Central memory CD8-positive, alpha-beta T cell (primary cell): Measurements from ENCODE around the gene HBP1.
"Not testable (repeated sequence)": the region's sequence is repeated elsewhere in the genome, so short reads cannot be mapped to it uniquely, and the experiment has no call there.

Experiments
- ATAC-seq: fragments of 150-1000 bp; cut with Tn5 transposase; replicated peaks from 2 replicates; pipeline ENCODE4 v1.10.0; 2022; ENCODE audit warnings: mild to moderate bottlenecking, moderate FRiP score, moderate number of reproducible peaks; ENCODE audit not compliant: poor library complexity, severe bottlenecking; ENCODE audit errors: extremely low read depth
- DNase-seq, 2 donors: peaks; one replicate each; pipeline ENCODE4 v3.0.0; 2021; ENCODE audit warnings: low spot score in 2 of 2
- H3K27ac Mint-ChIP-seq: one replicate; pipeline ENCODE4 v1.8.0; 2022; ENCODE audit warnings: low read depth, mild to moderate bottlenecking, moderate library complexity, mixed read lengths
- H3K27me3 Mint-ChIP-seq: one replicate; pipeline ENCODE4 v1.8.0; 2022; ENCODE audit warnings: mixed read lengths
- H3K36me3 Mint-ChIP-seq: one replicate; pipeline ENCODE4 v1.8.0; 2022; ENCODE audit warnings: mild to moderate bottlenecking, moderate library complexity, mixed read lengths; ENCODE audit not compliant: insufficient read depth
- H3K4me1 Mint-ChIP-seq: one replicate; pipeline ENCODE4 v1.8.0; 2022; ENCODE audit warnings: mixed read lengths
- H3K4me3 Mint-ChIP-seq: one replicate; pipeline ENCODE4 v1.8.0; 2022; ENCODE audit warnings: mild to moderate bottlenecking, moderate library complexity, mixed read lengths
- H3K9me3 Mint-ChIP-seq: one replicate; pipeline ENCODE4 v1.8.0; 2022; ENCODE audit warnings: mixed read lengths

The HBP1 gene

GRCh38 chr7:107168233-107169119, at the start of gene HBP1:
TSS of gene HBP1 (plus strand) at chr7:107169003. CDS start at chr7:107179894, 10,891 bp downstream.
- H3K36me3 Mint-ChIP-seq: peaks cover 39% of the 10 kb centered on the region
- H3K27me3 Mint-ChIP-seq: no peaks in the 10 kb centered on the region
- ATAC-seq (peak; percentile 85), DNase-seq (peak; percentile 93 to 99)
- peak within 1 kb of the TSS; percentile 97 for H3K27ac Mint-ChIP-seq
- peak within 1 kb of the TSS; percentile 87 for H3K4me3 Mint-ChIP-seq
- no peaks in the 10 kb centered on the region for H3K9me3 Mint-ChIP-seq
- H3K4me1 Mint-ChIP-seq: peaks cover 32% of the 10 kb centered on the region

GRCh38 chr7:107119376-107120105, 49.3 kb upstream of the HBP1 start:
- H3K27ac Mint-ChIP-seq: no peak overlapping the region

GRCh38 chr7:107122486-107122911, 46.3 kb upstream of the HBP1 start:
- peaks cover 7% of the 10 kb centered on the region for H3K36me3 Mint-ChIP-seq
- no peak overlapping the region for H3K4me3 Mint-ChIP-seq
- peaks cover 10% of the 10 kb centered on the region for H3K27me3 Mint-ChIP-seq
- H3K27ac Mint-ChIP-seq: no peak overlapping the region
- ATAC-seq (no peak), DNase-seq (no peak)
- H3K9me3 Mint-ChIP-seq: no peaks in the 10 kb centered on the region
- peaks cover 20% of the 10 kb centered on the region for H3K4me1 Mint-ChIP-seq

More at GRCh38 chr7:107119376-107120105, 49.3 kb upstream of the HBP1 start:
- Mint-ChIP-seq H3K4me1 (no peaks in the 10 kb centered on the region), H3K36me3 (peaks cover 2% of the 10 kb centered on the region), H3K9me3 (no peaks in the 10 kb centered on the region), H3K4me3 (no peak overlapping the region), H3K27me3 (peaks cover 10% of the 10 kb centered on the region)
- no peak for DNase-seq
- no peak for ATAC-seq

- no peak overlapping the region for H3K27ac Mint-ChIP-seq
- DNase-seq (no peak), ATAC-seq (no peak)
- peaks cover 7% of the 10 kb centered on the region for H3K36me3 Mint-ChIP-seq
- no peak overlapping the region for H3K4me3 Mint-ChIP-seq
- peaks cover 6% of the 10 kb centered on the region for H3K27me3 Mint-ChIP-seq
- no peaks in the 10 kb centered on the region for H3K9me3 Mint-ChIP-seq
- peaks cover 20% of the 10 kb centered on the region for H3K4me1 Mint-ChIP-seq
Measured at GRCh38 chr7:107123392-107123791, 45.4 kb upstream of the HBP1 start.

- no peaks in the 10 kb centered on the region for H3K27me3 Mint-ChIP-seq
- H3K27ac Mint-ChIP-seq: peak overlapping the region; percentile 96
- H3K4me3 Mint-ChIP-seq: peak overlapping the region; percentile 70
- peaks cover 20% of the 10 kb centered on the region for H3K4me1 Mint-ChIP-seq
- H3K36me3 Mint-ChIP-seq: peaks cover 7% of the 10 kb centered on the region
- no peaks in the 10 kb centered on the region for H3K9me3 Mint-ChIP-seq
- ATAC-seq: no peak
- no peak for DNase-seq
Measured at GRCh38 chr7:107125475-107125874, 43.3 kb upstream of the HBP1 start.

- no peak overlapping the region for H3K4me3 Mint-ChIP-seq
- DNase-seq (no peak), ATAC-seq (no peak)
- H3K36me3 Mint-ChIP-seq: peaks cover 7% of the 10 kb centered on the region
- H3K27me3 Mint-ChIP-seq: no peaks in the 10 kb centered on the region
- no peaks in the 10 kb centered on the region for H3K9me3 Mint-ChIP-seq
- H3K27ac Mint-ChIP-seq: no peak overlapping the region
- peaks cover 20% of the 10 kb centered on the region for H3K4me1 Mint-ChIP-seq
Measured at GRCh38 chr7:107128217-107128616, 40.6 kb upstream of the HBP1 start.

- no peak for ATAC-seq
Measured at GRCh38 chr7:107128748-107129147, 40.1 kb upstream of the HBP1 start.

GRCh38 chr7:107130487-107131220, 38.1 kb upstream of the HBP1 start:
- no peak overlapping the region for H3K27ac Mint-ChIP-seq
- ATAC-seq: no peak
- peaks cover 5% of the 10 kb centered on the region for H3K36me3 Mint-ChIP-seq
- H3K27me3 Mint-ChIP-seq: no peaks in the 10 kb centered on the region
- no peak overlapping the region for H3K4me3 Mint-ChIP-seq
- peaks cover 13% of the 10 kb centered on the region for H3K4me1 Mint-ChIP-seq
- H3K9me3 Mint-ChIP-seq: no peaks in the 10 kb centered on the region
- DNase-seq: no peak

More at GRCh38 chr7:107128748-107129147, 40.1 kb upstream of the HBP1 start:
- no peak overlapping the region for H3K27ac Mint-ChIP-seq
- no peaks in the 10 kb centered on the region for H3K27me3 Mint-ChIP-seq
- H3K4me3 Mint-ChIP-seq: no peak overlapping the region
- peaks cover 7% of the 10 kb centered on the region for H3K36me3 Mint-ChIP-seq
- peaks cover 20% of the 10 kb centered on the region for H3K4me1 Mint-ChIP-seq
- no peaks in the 10 kb centered on the region for H3K9me3 Mint-ChIP-seq
- DNase-seq: no peak

- Mint-ChIP-seq H3K27me3 (no peaks in the 10 kb centered on the region), H3K9me3 (no peaks in the 10 kb centered on the region), H3K36me3 (no peaks in the 10 kb centered on the region), H3K4me1 (no peaks in the 10 kb centered on the region), H3K27ac (no peak overlapping the region), H3K4me3 (no peak overlapping the region)
- no peak for ATAC-seq
- no peak for DNase-seq
Measured at GRCh38 chr7:107133396-107133795, 35.4 kb upstream of the HBP1 start.

GRCh38 chr7:107138696-107139420, 29.9 kb upstream of the HBP1 start:
- DNase-seq (no peak), ATAC-seq (no peak)
- Mint-ChIP-seq H3K27me3 (no peaks in the 10 kb centered on the region), H3K36me3 (no peaks in the 10 kb centered on the region), H3K9me3 (no peaks in the 10 kb centered on the region), H3K27ac (no peak overlapping the region), H3K4me3 (no peak overlapping the region), H3K4me1 (no peaks in the 10 kb centered on the region)

GRCh38 chr7:107143875-107144274, 24.9 kb upstream of the HBP1 start:
- not testable (repeated sequence) for H3K4me3 Mint-ChIP-seq, H3K36me3 Mint-ChIP-seq, DNase-seq, H3K9me3 Mint-ChIP-seq, ATAC-seq, H3K27ac Mint-ChIP-seq, H3K4me1 Mint-ChIP-seq, H3K27me3 Mint-ChIP-seq
